MM.1S (cell line): ENCODE data around the gene LRRC45.

Experiments used
- DNase-seq: peaks from one replicate; pipeline ENCODE4 v3.0.0-alpha.2; 2015
- H2AFZ ChIP-seq: fragments of 300-600 bp; sonication (generic); 2 replicates; pipeline ENCODE4 v1.6.0; 2016; ENCODE audit warnings: antibody characterized with exemption, low read length
- H3F3A ChIP-seq: fragments of 300-600 bp; sonication (generic); 2 replicates; pipeline ENCODE4 v1.6.1; 2016; ENCODE audit warnings: mild to moderate bottlenecking, antibody characterized with exemption, low read length, moderate library complexity, mixed read lengths; ENCODE audit not compliant: insufficient read depth
- H3K27ac ChIP-seq: fragments of 300-600 bp; sonication (generic); 2 replicates; pipeline ENCODE4 v1.5.1; 2016; ENCODE audit warnings: mild to moderate bottlenecking, low read length
- H3K27me3 ChIP-seq: fragments of 300-600 bp; sonication (generic); replicated peaks from 2 replicates; pipeline ENCODE4 v1.6.0; 2016; ENCODE audit warnings: low read length; ENCODE audit not compliant: insufficient read depth
- H3K36me3 ChIP-seq: fragments of 300-600 bp; sonication (generic); replicated peaks from 2 replicates; pipeline ENCODE4 v1.6.1; 2016; ENCODE audit warnings: mild to moderate bottlenecking, low read length, mixed read lengths; ENCODE audit not compliant: insufficient read depth
- H3K4me1 ChIP-seq: fragments of 300-600 bp; sonication (generic); 2 replicates; pipeline ENCODE4 v1.6.1; 2016; ENCODE audit warnings: low read length, mixed read lengths
- H3K4me2 ChIP-seq: fragments of 300-600 bp; sonication (generic); 2 replicates; pipeline ENCODE4 v1.6.0; 2016; ENCODE audit warnings: low read depth, low read length
- H3K4me3 ChIP-seq: fragments of 300-600 bp; sonication (generic); 2 replicates; pipeline ENCODE4 v1.5.1; 2016; ENCODE audit warnings: low read length, mixed read lengths
- H3K79me2 ChIP-seq: fragments of 300-600 bp; sonication (generic); 2 replicates; pipeline ENCODE4 v1.6.1; 2016; ENCODE audit warnings: mixed run types, low read length, mixed read lengths
- H3K9ac ChIP-seq: fragments of 300-600 bp; sonication (generic); 2 replicates; pipeline ENCODE4 v1.6.1; 2016; ENCODE audit warnings: low read length, mixed read lengths
- H3K9me2 ChIP-seq: fragments of 300-600 bp; sonication (generic); replicated peaks from 2 replicates; pipeline ENCODE4 v1.6.1; 2016; ENCODE audit warnings: mild to moderate bottlenecking, low read length, mixed read lengths; ENCODE audit not compliant: insufficient read depth
- H3K9me3 ChIP-seq: fragments of 300-600 bp; sonication (generic); replicated peaks from 2 replicates; pipeline ENCODE4 v1.6.1; 2016; ENCODE audit warnings: mild to moderate bottlenecking, low read length, mixed read lengths; ENCODE audit not compliant: insufficient read depth
- H4K20me1 ChIP-seq: fragments of 300-600 bp; sonication (generic); 2 replicates; pipeline ENCODE4 v1.6.1; 2016; ENCODE audit warnings: mild to moderate bottlenecking, low read length, moderate library complexity, mixed read lengths; ENCODE audit not compliant: insufficient read depth
- EZH2 ChIP-seq: fragments of 300-600 bp; sonication (generic); optimal IDR thresholded peaks from 2 replicates; pipeline ENCODE3; 2017; ENCODE audit warnings: low read depth, mild to moderate bottlenecking, antibody characterized with exemption, low read length, mixed read lengths
- EZH2phosphoT487 ChIP-seq: fragments of 300-600 bp; sonication (generic); IDR thresholded peaks from 2 replicates; pipeline ENCODE4 v1.6.1; 2018; ENCODE audit warnings: antibody characterized with exemption, low read length
- TF ChIP-seq, protein P1 (sequence below): fragments of 300-600 bp; sonication (generic); IDR thresholded peaks from 2 replicates; pipeline ENCODE4 v1.5.1; 2016; ENCODE audit warnings: antibody characterized with exemption, low read length, mixed read lengths

LRRC45 gene

DNA sequence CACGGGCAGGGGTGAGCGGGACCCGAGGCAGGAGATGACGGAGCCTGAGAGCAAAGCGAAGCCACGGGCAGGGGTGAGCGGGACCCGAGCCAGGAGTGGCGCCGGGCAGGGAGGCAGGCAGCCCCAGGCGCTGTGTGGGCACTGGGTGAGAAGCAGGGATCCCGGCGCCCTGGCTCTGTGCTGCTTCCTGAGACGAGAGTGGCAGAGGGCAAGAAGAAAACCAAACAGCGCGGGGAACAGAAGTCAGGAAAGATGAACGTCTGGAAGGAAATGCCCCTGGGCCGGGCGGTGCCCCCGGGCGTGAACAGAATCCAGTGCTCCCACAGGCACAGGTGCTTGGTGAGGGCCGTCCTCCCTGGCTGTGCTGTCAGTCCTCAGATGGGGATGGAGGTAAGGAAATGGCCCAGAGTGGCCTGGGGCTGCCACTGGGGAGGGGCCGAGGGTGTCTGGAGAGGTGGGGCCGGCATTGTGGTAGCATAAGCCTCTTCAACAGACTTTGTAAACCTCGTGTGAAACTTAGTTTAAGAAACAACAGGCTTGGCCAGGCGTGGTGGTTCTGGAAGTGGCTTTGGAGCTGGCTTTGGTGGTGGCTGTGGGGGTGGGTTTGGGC, 35.8 kb upstream of the LRRC45 start:
- Histone ChIP-seq H3K27ac (no peak overlapping the region), H3K4me1 (no peaks in the 10 kb centered on the region), H3K79me2 (no peaks in the 10 kb centered on the region), H2AFZ (no peak overlapping the region), H4K20me1 (no peaks in the 10 kb centered on the region), H3K4me3 (no peak overlapping the region), H3F3A (no peaks in the 10 kb centered on the region), H3K27me3 (no peaks in the 10 kb centered on the region), H3K9ac (no peak overlapping the region), H3K4me2 (no peak overlapping the region), H3K9me2 (no peaks in the 10 kb centered on the region), H3K36me3 (no peaks in the 10 kb centered on the region), H3K9me3 (no peaks in the 10 kb centered on the region)
- TF ChIP-seq EZH2 (no peak), EZH2phosphoT487 (no peak)
- TF ChIP-seq, protein P1, sequence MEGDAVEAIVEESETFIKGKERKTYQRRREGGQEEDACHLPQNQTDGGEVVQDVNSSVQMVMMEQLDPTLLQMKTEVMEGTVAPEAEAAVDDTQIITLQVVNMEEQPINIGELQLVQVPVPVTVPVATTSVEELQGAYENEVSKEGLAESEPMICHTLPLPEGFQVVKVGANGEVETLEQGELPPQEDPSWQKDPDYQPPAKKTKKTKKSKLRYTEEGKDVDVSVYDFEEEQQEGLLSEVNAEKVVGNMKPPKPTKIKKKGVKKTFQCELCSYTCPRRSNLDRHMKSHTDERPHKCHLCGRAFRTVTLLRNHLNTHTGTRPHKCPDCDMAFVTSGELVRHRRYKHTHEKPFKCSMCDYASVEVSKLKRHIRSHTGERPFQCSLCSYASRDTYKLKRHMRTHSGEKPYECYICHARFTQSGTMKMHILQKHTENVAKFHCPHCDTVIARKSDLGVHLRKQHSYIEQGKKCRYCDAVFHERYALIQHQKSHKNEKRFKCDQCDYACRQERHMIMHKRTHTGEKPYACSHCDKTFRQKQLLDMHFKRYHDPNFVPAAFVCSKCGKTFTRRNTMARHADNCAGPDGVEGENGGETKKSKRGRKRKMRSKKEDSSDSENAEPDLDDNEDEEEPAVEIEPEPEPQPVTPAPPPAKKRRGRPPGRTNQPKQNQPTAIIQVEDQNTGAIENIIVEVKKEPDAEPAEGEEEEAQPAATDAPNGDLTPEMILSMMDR: no peak
- no peak for DNase-seq

DNA sequence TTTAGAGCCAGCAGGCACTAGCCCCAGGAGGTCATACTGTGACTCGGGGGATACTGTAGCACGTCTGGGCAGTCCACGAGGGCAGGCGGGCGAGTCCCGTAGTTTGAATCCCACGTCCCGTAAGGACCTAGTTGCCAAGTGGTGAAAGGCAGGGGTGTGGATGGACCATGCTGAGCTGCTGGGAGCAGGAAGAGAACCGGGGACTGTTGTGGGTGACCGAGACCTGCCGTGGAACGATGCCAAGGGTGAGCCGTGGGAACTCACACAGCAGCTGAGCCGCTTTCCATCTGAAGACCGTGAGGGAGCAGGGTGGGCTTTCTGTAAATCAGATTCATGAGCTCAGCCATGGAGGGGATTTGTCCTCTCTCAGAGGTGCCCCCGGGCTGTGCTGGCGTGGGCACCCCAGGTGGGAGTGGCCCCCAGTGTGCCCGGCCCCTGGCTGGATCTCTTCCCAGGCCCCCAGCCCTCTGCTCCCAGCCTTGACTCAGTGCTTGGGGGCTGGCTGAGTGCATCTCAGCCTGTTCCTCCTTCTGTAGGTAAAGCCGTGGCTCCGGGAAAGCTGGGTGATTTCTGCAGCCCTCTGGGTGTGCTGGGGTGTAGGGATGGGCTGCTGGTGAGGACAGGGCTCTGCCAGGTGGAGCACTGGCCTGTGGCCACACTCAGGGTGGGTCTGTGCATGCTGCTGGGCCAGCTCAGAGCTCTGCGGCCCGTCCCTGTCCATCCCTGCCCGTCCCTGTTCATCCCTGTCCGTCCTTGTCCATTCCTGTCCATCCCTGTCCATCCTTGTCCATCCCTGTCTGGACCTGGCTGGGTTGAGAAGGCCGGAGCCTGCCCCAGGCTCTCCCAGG, 32.0 kb upstream of the LRRC45 start:
- no peaks in the 10 kb centered on the region for H3K4me1 ChIP-seq
- H2AFZ ChIP-seq: no peak overlapping the region
- no peak overlapping the region for H3K27ac ChIP-seq
- no peaks in the 10 kb centered on the region for H3K36me3 ChIP-seq
- no peaks in the 10 kb centered on the region for H3F3A ChIP-seq
- TF ChIP-seq EZH2 (no peak), EZH2phosphoT487 (no peak)
- TF ChIP-seq, protein P1: no peak
- DNase-seq: no peak
- H3K79me2 ChIP-seq: no peaks in the 10 kb centered on the region
- no peak overlapping the region for H3K4me3 ChIP-seq
- no peaks in the 10 kb centered on the region for H4K20me1 ChIP-seq
- H3K4me2 ChIP-seq: no peak overlapping the region
- H3K27me3 ChIP-seq: no peaks in the 10 kb centered on the region
- H3K9ac ChIP-seq: no peak overlapping the region
- H3K9me2 ChIP-seq: no peaks in the 10 kb centered on the region
- H3K9me3 ChIP-seq: no peaks in the 10 kb centered on the region

DNA sequence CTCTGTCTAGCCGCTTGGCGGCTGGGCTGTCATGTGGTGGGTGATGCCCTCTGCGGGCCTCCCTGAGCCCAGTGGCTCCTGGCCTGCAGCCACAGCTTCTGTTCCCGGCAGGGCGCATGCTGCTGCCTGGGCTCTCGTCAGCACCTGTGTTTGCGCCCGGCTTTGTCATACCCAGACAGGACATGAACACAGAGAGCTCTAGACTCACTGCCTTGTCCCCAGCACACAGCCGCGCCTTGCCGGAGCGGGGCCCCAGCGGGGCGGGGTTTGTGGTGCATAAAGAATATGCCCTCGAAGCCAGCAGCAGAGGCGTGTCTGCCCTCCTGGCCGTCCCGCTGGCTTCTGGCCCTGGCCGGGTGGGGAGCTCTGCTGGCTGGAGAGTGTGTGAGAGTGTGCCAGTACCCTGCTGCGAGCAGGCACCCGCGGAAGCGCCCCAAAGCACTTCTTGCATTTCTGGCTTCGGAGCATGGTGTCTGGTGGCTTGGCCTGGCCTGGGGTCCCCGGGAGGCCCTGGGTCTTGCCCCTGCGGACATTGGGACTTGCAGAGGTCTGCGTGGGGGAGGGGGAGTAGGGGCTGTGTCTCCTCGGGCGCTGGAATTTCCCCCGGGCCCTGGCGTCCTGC, 31.3 kb upstream of the LRRC45 start:
- Histone ChIP-seq H3F3A (no peaks in the 10 kb centered on the region), H3K9me3 (no peaks in the 10 kb centered on the region), H3K4me1 (no peaks in the 10 kb centered on the region), H3K79me2 (no peaks in the 10 kb centered on the region), H2AFZ (no peak overlapping the region), H3K9me2 (no peaks in the 10 kb centered on the region), H3K36me3 (no peaks in the 10 kb centered on the region), H3K4me3 (no peak overlapping the region), H4K20me1 (no peaks in the 10 kb centered on the region), H3K4me2 (no peak overlapping the region), H3K27ac (no peak overlapping the region), H3K9ac (no peak overlapping the region), H3K27me3 (no peaks in the 10 kb centered on the region)
- no peak for TF ChIP-seq EZH2
- TF ChIP-seq, protein P1: no peak
- TF ChIP-seq EZH2phosphoT487: no peak
- no peak for DNase-seq
